Measurements from ENCODE around the gene AREL1.

DNA sequence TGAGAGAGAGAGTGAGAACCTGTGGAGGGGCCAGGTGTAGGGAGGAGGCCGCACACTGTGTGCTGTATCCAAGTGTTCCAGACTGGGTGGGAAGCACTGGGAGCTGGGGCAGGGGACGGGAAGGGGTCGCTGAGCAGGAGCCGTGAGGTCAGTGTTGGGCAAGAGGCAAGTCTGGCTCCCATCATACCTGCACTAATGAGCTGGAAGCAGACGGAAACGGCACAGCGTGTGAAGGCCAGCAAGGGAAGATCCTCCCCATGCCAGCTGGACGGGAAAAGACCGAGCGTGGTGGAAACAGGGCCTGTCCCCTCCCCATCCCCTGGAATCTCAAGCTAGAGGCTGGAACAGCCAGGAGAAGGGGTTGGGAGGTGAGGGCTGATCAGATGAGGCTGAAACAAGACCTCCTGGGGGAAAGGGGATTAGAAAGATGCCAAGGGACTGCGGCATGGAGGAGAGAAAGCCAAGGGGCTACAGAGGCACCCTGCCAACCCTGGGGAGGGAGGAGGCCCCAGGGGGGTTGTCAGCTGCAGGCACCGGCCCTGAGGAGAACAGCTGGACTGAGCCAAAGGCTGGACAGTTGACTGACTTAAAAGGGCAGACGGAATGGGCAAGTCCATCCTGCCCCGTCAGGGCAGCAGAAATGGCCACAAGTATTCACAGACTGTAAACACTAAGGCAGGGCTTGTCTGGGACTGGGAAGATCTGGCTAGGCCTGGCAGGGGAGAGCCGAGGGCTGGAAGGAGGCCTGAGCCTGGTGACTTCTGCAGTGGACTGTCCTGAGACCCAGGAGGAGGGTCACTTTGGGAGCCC is 81.8 kb downstream of the AREL1 start:
- TF ChIP-seq, protein P1, sequence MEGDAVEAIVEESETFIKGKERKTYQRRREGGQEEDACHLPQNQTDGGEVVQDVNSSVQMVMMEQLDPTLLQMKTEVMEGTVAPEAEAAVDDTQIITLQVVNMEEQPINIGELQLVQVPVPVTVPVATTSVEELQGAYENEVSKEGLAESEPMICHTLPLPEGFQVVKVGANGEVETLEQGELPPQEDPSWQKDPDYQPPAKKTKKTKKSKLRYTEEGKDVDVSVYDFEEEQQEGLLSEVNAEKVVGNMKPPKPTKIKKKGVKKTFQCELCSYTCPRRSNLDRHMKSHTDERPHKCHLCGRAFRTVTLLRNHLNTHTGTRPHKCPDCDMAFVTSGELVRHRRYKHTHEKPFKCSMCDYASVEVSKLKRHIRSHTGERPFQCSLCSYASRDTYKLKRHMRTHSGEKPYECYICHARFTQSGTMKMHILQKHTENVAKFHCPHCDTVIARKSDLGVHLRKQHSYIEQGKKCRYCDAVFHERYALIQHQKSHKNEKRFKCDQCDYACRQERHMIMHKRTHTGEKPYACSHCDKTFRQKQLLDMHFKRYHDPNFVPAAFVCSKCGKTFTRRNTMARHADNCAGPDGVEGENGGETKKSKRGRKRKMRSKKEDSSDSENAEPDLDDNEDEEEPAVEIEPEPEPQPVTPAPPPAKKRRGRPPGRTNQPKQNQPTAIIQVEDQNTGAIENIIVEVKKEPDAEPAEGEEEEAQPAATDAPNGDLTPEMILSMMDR (IDR thresholded peaks at IDR 0.05), result no peak
- TF ChIP-seq POLR2A (IDR thresholded peaks at IDR 0.05), result no peak
